ENCODE data around the gene IDH3G. TPM values are rescaled to one million over a fixed set of nuclear protein-coding genes. Genes with fewer than 3 reads are reported as not detected.

IDH3G gene
- total RNA-seq, 1 experiment from 2014 or later = 52.0 TPM

- Histone ChIP-seq H3K4me1 (ENCODE audit: insufficient read depth, low read length, poor library complexity, severe bottlenecking) (peaks cover 4% of the 10 kb centered on the region), H3K27ac (ENCODE audit: low read depth, low read length, poor library complexity, severe bottlenecking) (no peak overlapping the region), H3K36me3 (ENCODE audit: insufficient read depth, low read length, poor library complexity, severe bottlenecking) (no peaks in the 10 kb centered on the region), H3K9me3 (ENCODE audit: low read depth, low read length, poor library complexity, severe bottlenecking) (no peaks in the 10 kb centered on the region), H3K4me3 (ENCODE audit: low read depth, low read length, poor library complexity, severe bottlenecking) (no peak overlapping the region), H3K27me3 (replicated peaks; ENCODE audit: insufficient read depth, low read depth, low read length, poor library complexity) (peaks cover 18% of the 10 kb centered on the region)
- BruUV-seq (replicated peaks) = no TSS peak
- ChIA-PET CTCF (interaction anchor here (0.6 kb wide), 1 partner anchor 412 kb away, joined by 3 read pairs; no protein-coding TSS in a partner anchor), POLR2A (ENCODE audit: low non-redundant PET) (no interaction called here)
- DNase-seq (ENCODE audit: low spot score) = no peak
- TF ChIP-seq EZH2 (IDR thresholded peaks at IDR 0.05; ENCODE audit: borderline replicate concordance, low read depth, low read length, poor library complexity, severe bottlenecking) (no peak), CTCF (conservative IDR thresholded peaks at IDR 0.05; ENCODE audit: low read depth, low read length) (no peak)
- intact Hi-C loops (cut with micrococcal nuclease; ENCODE audit: unreplicated experiment) = no loop called here
Observed at GRCh38 chrX:153827903-153828302, 33.7 kb upstream of the IDH3G start.

- ChIA-PET CTCF (no interaction called here), POLR2A (ENCODE audit: low non-redundant PET) (no interaction called here)
- H3K27ac ChIP-seq (ENCODE audit: low read depth, low read length, poor library complexity, severe bottlenecking) = no peak overlapping the region
- TF ChIP-seq EZH2 (IDR thresholded peaks at IDR 0.05; ENCODE audit: borderline replicate concordance, low read depth, low read length, poor library complexity, severe bottlenecking) (no peak), CTCF (conservative IDR thresholded peaks at IDR 0.05; ENCODE audit: low read depth, low read length) (no peak)
- peaks cover 4% of the 10 kb centered on the region for H3K4me1 ChIP-seq (ENCODE audit: insufficient read depth, low read length, poor library complexity, severe bottlenecking)
- peaks cover 18% of the 10 kb centered on the region for H3K27me3 ChIP-seq (replicated peaks; ENCODE audit: insufficient read depth, low read depth, low read length, poor library complexity)
- no peaks in the 10 kb centered on the region for H3K9me3 ChIP-seq (ENCODE audit: low read depth, low read length, poor library complexity, severe bottlenecking)
- no peak overlapping the region for H3K4me3 ChIP-seq (ENCODE audit: low read depth, low read length, poor library complexity, severe bottlenecking)
- no TSS peak for BruUV-seq (replicated peaks)
- no peak for DNase-seq (ENCODE audit: low spot score)
- intact Hi-C loops (cut with micrococcal nuclease; ENCODE audit: unreplicated experiment) = no loop called here
- H3K36me3 ChIP-seq (ENCODE audit: insufficient read depth, low read length, poor library complexity, severe bottlenecking) = no peaks in the 10 kb centered on the region
Observed at GRCh38 chrX:153827016-153827415, 32.8 kb upstream of the IDH3G start.

GRCh38 chrX:153825042-153825441 lies 30.9 kb upstream of the IDH3G start:
- no peak overlapping the region for H3K4me3 ChIP-seq (ENCODE audit: low read depth, low read length, poor library complexity, severe bottlenecking)
- peaks cover 9% of the 10 kb centered on the region for H3K27me3 ChIP-seq (replicated peaks; ENCODE audit: insufficient read depth, low read depth, low read length, poor library complexity)
- ChIA-PET CTCF (no interaction called here), POLR2A (ENCODE audit: low non-redundant PET) (no interaction called here)
- intact Hi-C loops (cut with micrococcal nuclease; ENCODE audit: unreplicated experiment) = no loop called here
- no peaks in the 10 kb centered on the region for H3K9me3 ChIP-seq (ENCODE audit: low read depth, low read length, poor library complexity, severe bottlenecking)
- TF ChIP-seq EZH2 (IDR thresholded peaks at IDR 0.05; ENCODE audit: borderline replicate concordance, low read depth, low read length, poor library complexity, severe bottlenecking) (no peak), CTCF (conservative IDR thresholded peaks at IDR 0.05; ENCODE audit: low read depth, low read length) (no peak)
- H3K4me1 ChIP-seq (ENCODE audit: insufficient read depth, low read length, poor library complexity, severe bottlenecking) = peaks cover 3% of the 10 kb centered on the region
- no TSS peak for BruUV-seq (replicated peaks)
- H3K36me3 ChIP-seq (ENCODE audit: insufficient read depth, low read length, poor library complexity, severe bottlenecking) = no peaks in the 10 kb centered on the region
- DNase-seq (ENCODE audit: low spot score) = no peak
- H3K27ac ChIP-seq (ENCODE audit: low read depth, low read length, poor library complexity, severe bottlenecking) = no peak overlapping the region
